ENCODE measurements around the gene BIN2. TPM values are rescaled to one million over a fixed set of nuclear protein-coding genes. Genes with fewer than 3 reads are reported as not detected.
"Not testable (repeated sequence)": the region's sequence is repeated elsewhere in the genome, so short reads cannot be mapped to it uniquely, and the experiment has no call there.

Gene BIN2
- total RNA-seq, 1 experiment from 2014 or later = not detected

DNA sequence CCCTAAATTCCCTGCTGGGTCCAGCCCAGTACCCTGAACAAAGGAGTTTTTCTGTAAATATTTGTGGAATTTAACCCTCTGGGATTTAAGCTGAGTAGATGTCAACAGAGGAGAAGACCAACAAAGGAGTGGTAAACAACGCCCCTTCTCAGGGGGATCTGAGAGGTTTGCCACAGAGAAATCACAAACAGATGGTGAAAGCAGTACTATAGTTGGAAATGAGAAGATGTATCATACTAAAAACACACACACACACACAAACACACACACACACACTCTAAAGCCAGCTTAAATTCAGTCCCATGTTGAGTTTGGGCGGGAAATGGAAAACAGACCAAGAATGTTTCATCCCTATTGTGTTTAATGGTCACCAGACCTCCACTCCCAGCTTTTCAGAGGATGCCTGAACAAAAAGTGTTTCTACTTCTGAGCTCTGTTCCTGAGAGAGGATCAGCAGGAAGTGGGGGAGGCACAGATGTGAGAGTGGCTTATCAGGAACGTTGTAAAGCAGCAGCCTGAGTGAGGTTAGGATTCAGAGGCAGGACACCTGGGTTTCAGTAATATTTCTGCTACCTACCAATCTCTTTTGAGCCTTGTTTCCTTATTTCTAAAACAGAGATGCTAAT is 3.2 kb downstream of the BIN2 start:
- no peak for DNase-seq (ENCODE audit: low spot score)
- in situ Hi-C loops (cut with HindIII; ENCODE audit: low sequenced_read_pairs) = no loop called here

DNA sequence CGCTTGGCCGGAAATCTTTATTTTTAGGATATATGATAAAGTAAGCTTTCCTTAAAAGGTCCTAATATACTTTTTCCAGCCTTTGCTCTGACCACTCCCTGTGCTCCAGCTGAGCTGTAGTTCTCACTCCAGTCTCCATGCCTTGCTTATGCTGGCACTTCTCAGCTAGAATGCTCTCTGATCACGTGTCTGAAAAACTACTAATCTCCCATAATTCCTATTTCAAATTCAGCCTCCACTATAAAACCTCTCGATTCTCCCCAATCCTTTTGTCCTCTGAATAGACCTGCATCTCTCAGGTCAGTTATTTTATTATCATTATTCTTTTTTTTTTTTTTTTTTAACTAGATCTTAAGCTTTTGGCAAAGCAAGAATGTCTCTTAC is 3.7 kb downstream of the BIN2 start:
- in situ Hi-C loops (cut with HindIII; ENCODE audit: low sequenced_read_pairs) = no loop called here
- no peak for DNase-seq (ENCODE audit: low spot score)

DNA sequence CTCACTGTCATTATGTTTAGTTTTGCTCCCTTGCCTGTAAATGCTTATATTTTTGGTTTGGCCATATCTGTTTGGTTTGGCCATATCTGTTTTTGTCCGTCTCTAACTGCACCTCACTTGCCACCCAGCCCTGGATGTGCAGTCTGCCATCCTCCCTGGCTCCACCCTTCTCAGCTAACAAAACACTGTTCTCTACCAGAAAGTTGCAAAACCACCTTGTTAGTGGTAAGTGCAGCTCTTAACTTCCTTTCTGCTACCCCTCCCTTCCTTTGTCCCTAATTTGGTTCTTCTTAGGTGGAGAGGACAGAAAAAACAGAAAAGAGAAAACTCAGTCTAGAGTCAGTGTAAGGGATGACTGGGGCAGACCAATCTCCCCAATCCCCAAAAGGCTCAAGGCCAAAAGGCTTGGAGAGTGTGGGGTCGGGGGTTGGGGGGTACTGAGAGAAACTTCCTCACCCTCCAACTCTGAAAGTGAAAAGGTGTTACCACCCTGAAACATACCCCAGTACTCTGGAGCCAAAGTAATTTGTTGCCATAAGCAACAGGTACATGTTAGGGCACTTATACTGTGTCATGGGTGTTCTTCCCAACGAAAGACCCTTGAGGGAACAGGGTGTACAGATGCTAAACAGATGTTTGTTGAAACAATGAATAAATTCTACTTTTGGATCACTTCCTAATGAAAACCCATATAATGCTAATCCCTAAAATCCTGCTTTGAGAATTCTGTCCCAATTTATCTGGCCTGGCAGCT is 5.0 kb downstream of the BIN2 start:
- no peak for DNase-seq (ENCODE audit: low spot score)
- in situ Hi-C loops (cut with HindIII; ENCODE audit: low sequenced_read_pairs) = no loop called here

DNA sequence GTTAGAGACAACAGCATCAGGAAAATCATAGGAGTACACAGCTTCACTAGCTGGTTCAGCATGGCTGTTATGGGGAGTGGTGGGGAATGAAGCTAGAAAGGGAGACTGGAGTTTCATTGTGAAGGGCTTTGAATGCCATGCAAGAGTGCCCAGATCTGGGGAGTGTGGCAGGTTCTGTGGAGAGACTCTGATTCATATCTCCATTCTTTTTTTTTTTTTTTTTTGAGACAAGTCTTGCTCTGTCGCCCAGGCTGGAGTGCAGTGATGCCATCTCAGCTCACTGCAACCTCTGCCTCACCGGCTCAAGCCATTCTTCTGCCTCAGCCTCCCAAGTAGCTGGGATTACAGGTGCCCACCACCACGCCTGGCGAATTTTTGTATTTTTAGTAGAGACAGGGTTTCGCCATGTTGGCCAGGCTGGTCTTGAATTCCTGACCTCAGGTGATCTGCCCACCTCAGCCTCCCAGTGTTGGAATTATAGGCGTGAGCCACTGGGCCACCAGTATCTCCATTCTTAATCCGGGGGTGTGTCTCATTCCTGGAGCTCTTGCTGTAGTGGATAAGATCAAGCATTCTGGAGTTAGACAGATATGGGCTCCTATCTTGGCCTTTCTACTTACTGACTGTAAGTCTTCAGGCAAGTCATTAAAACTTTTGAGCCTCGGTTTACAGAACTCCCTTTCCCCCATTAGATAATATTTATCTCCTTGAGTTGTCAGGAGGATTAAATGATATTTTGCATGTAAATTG is 5.7 kb downstream of the BIN2 start:
- DNase-seq (ENCODE audit: low spot score); in situ Hi-C loops (cut with HindIII; ENCODE audit: low sequenced_read_pairs): not testable (repeated sequence)

DNA sequence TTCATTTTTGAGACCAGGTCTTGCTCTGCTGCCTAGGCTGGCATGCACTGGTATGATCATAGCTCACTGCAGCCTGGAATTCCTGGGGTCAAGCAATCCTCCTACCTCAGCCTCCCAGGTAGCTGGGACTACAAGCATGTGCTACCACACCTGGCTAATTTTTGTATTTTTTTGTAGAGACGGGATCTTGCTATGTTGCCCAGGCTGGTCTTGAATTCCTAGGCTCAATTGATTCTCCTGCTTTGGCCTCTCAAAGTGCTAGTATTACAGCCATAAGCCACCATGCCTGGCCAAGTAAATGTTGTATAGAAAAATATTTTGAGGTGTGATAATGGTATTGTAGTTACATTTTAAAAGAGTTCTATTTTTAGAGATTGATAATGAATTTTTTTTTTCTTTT is 12.6 kb downstream of the BIN2 start:
- in situ Hi-C loops (cut with HindIII; ENCODE audit: low sequenced_read_pairs) = no loop called here
- no peak for DNase-seq (ENCODE audit: low spot score)

DNA sequence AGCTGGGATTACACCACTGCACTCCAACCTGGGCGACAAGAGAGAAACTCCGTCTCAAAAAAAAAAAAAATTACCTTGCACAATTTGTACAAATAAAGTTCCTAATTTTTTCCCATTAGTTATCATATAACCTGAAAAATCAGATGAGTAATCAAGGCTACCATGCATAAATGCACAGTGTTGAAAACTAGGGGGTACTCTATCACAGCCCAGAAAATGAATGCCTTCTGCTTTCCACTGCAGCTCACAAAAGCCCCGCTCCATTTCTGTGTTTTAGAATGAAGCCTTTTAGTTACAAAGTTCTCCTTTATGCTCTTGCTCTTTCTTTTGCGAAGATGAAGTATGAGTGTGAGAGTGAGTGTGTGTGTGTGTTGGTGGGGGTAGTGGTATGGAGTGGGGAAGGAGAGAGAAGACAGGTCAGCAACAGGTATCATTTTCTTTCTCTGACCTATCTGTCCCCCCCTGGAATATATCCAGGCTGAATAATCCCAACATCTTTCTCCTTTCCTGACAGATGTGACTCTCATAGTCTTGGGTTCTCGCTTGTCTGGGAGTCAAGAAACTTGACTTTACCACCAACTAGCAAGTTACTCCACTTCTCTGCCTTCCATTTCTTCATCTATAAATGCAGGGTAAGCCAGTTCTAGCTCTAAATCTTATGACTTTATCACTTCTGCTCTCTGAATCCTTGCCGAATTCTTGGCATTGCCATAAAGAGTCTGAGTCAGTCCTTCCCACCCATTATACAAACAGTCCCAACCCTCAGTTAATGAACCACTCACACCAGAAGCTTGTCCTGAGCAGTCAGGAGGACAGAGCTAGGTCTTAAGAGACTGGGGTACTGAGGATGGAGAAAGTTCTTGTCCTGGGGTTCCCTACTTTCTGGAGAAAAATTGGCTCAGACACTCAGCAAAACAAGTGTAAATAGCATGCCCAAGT is 16.1 kb downstream of the BIN2 start:
- DNase-seq (ENCODE audit: low spot score) = no peak
- in situ Hi-C loops (cut with HindIII; ENCODE audit: low sequenced_read_pairs) = no loop called here

DNA sequence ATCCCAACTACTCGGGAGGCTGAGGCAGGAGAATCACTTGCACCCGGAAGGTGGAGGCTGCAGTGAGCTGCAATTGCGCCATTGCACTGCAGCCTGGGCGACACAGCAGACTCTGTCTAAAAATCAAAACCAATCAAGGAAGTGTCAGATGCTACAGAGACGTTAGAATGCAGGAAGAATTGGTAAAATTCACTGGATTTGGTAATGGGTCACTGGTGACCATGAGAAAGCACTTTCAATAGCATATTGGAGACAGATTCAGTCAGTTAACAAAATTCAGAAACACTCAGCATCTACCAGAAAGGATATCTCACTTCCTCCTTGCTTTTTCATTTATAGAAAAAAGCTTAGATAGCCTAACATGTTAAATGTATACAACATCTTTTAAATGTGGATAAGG is 17.5 kb downstream of the BIN2 start:
- in situ Hi-C loops (cut with HindIII; ENCODE audit: low sequenced_read_pairs) = no loop called here
- no peak for DNase-seq (ENCODE audit: low spot score)

DNA sequence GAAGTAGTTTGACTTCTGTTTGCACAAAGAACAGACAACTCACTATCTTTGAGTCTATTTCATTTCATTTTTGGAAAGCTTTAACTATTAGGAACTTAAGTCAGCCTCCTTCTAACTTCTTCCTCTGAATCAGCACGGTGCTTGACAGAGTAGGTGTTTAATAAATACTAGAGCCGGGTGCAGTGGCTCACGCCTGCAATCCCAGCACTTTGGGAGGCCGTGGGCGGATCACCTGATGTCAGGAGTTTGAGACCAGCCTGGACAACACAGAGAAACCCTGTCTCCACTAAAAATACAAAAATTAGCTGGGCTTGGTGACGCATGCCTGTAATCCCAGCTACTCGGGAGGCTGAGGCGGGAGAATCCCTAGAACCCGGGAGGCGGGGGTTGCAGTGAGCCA is 23.2 kb downstream of the BIN2 start:
- in situ Hi-C loops (cut with HindIII; ENCODE audit: low sequenced_read_pairs); DNase-seq (ENCODE audit: low spot score): not testable (repeated sequence)

DNA sequence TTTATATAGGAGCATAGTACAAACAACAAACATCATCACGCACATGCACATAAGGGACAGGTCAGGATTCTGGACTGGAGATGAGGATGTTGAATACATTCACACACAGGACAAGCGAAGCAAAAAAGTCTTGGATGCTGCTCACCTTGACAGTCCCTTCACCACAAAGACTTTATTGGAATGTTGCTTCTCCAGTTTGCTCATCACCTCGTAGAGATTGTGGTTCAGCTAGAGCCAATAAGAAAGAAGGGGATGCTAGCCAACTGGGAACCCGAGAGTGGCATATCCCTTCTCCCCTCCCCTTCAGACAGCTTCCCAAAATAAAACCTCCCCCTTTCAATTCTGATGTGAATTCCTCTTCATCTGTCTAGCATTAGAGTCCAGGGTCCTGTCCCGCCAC is 28.3 kb downstream of the BIN2 start:
- no peak for DNase-seq (ENCODE audit: low spot score)
- in situ Hi-C loops (cut with HindIII; ENCODE audit: low sequenced_read_pairs) = no loop called here

DNA sequence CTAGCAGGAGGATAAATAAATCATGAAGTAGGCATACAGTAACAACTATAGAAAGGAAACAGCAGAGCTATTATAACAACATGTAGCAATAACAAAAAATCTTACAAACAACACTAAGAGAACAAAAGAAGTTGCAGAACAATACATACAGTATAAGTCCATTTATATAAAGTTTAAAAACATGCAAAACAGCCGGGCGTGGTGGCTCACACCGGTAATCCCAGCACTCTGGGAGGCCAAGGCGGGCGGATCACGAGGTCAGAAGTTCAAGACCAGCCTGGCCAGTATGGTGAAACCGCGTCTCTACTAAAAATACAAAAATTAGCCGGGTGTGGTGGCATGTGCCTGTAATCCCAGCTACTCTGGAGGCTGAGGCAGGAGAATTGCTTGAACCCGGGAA is 29.9 kb downstream of the BIN2 start:
- in situ Hi-C loops (cut with HindIII; ENCODE audit: low sequenced_read_pairs); DNase-seq (ENCODE audit: low spot score): not testable (repeated sequence)

DNA sequence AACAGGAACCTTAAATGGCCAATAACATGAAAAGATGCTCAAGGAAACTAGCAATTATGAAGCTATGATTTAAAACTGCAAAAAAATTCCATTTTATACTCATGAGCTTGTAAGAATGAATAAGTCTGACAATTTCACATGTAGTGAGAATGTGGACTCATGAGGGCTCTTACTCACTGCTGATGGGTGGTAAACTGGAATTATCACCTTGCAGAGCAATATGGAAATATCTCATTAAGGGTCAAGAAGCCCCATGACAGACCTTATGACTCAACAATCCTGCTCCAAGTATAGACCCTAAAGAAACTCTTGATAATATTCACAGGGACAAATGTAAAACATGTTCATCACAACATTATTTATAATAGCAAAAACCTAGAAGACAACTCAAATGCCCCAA is 30.3 kb downstream of the BIN2 start:
- in situ Hi-C loops (cut with HindIII; ENCODE audit: low sequenced_read_pairs) = no loop called here
- no peak for DNase-seq (ENCODE audit: low spot score)

DNA sequence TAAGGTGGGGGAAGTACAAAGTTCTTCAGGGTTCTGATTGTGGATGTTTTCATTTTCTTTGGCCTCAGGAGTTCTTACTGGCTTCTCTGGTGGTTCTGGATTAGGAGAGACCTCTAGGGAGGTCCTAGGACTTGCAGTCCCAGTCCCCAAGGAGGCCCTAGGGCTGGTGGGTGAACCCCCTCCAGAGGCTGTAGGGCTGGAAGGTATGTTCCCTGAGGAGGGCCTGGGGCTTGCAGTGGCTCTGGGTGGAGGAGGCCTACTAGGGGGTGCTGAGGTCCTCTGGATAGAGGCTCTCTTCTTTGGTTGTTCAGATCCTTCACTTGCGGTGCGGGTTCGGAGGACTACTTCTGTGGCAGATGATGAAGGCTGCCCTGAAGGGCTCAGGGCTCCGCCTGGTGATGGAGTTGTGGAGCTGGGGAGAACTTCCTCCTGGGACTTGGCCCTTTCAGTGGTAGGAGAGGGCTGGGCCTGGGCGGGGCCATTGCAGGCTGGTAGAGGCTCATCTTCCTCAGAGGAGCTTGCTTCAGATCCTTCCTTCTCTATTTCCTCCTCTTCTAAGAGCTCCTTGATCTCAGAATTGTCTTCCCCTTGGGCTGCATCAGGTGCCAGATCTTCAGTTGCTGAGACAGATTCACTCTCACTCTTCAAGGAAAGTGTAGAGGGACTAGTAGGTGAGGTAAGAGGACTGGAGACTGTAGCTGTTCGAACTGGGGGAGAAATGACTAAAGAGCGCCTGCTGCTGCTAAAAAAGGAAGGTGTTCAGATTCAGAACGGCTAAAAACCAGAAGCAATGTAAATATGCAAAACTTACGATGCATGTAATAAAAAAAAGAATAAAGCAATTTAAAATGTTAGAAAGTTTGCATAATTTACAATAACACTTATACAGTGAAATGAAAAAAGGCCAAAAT is 32.1 kb downstream of the BIN2 start:
- DNase-seq (ENCODE audit: low spot score); in situ Hi-C loops (cut with HindIII; ENCODE audit: low sequenced_read_pairs): not testable (repeated sequence)

DNA sequence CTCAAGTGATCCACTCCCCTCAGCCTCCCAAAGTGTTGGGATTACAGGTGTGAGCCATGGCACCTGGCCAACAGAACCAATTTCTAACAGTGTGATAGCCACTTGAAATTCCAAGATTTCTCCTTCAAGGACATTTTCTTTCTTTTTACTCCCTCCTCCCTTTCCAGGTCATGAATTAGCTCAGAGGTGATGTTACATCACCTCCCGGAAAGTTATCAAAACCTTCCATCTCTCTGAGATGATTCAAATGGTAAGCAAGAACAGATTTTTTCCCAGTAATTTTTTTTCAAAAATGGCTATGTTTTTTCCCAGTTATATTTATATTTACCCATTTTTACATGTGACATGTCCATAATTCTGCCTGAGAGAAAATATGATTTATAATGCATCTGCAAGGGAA is 38.1 kb downstream of the BIN2 start:
- no peak for DNase-seq (ENCODE audit: low spot score)
- in situ Hi-C loops (cut with HindIII; ENCODE audit: low sequenced_read_pairs) = no loop called here

DNA sequence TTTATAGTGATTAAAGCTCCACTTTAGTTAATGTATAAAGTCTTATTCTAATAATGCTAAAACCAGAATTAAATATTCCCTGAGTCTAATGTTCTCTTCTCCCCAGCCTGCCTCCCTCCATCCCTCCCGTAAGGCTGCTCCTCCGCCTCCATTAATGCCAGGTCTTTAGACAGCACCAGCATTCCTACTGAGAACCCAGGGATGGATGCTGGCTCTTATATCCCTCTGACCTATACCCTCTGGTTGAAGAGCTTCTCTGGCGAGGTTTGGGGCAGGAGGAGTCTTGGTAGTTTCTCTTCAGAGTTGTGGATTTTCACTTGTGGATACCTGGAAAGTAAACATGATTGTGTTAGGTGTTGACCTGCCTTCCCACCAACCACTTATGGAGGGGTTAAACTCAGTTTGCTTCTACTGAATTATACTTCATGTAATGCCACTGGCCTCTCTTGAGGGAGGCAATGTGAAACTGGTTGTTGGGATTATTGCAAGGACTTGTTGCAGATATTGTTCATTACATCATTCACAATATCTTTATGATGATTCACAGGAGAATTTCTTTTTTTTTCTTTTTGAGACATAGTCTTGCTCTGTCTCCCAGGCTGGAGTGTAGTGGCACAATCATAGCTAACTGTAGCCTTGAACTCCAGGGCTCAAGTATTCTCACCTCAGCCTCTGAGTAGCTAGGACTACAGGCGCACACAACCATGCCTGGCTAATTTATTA is 42.6 kb downstream of the BIN2 start:
- in situ Hi-C loops (cut with HindIII; ENCODE audit: low sequenced_read_pairs) = no loop called here
- DNase-seq (ENCODE audit: low spot score) = no peak

DNA sequence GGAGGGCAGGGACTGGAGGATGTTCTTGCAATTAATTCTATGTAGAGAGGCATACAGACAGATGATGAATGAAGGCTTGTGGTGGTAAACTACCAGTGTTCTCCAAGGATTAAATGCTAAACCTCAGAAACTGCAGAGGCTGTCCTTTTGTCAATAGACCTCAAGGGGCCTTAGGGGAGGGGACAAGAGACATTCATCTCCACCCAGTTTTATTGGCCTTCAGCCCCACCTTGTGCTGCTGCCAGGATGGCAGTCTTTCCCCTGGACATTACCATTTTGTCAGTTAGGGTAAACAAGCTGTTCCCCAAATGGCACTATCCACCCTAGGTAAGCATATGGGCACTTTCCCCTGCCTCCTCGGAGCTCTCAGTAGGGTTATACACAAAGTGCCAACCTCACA is 48.9 kb downstream of the BIN2 start:
- DNase-seq (ENCODE audit: low spot score) = no peak
- in situ Hi-C loops (cut with HindIII; ENCODE audit: low sequenced_read_pairs) = no loop called here

DNA sequence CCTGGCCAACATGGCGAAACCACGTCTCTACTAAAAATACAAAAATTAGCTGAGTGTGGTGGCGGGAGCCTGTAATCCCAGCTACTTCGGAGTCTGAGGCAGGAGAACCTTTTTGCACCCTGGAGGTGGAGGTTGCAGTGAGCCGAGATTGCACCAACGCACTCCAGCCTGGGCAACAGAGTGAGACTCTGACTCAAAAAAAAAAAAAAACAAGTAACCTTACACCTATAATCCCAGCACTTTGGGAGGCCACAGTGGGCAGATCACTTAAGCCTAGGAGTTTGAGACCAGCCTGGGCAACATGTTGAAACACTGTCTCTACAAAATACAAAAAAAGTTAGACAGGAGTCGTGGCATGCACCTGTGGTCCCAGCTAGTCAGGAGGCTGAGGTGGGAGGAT is 51.2 kb downstream of the BIN2 start:
- in situ Hi-C loops (cut with HindIII; ENCODE audit: low sequenced_read_pairs); DNase-seq (ENCODE audit: low spot score): not testable (repeated sequence)

DNA sequence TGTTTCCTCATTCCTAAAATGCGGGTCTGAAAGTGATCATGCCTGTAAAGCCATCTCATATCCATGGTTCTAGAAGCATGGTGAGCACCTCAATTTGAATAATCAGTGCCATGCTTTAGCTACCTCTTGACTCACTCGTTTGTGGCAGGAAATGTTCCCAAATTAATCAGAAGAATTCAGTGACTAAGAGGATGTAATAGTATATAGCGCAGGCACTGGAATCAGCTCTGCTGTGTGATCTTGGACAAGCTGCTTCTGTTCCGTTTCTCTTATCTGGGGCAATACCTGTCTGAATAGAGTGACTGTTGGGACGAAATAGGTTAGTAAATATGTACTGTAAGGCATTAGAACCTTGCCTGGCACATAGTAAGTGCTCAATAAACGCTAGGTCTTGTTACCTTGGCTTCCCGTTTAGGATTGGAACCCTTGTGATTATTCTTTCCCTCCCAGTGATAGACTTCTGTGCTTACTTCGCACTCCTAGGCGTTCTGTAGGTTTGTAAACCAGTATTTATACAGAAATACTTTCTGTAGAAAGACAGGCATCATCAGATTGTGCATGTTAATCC is 52.9 kb downstream of the BIN2 start:
- in situ Hi-C loops (cut with HindIII; ENCODE audit: low sequenced_read_pairs) = no loop called here
- no peak for DNase-seq (ENCODE audit: low spot score)
